ENCODE measurements around the gene GSG1L.

DNA sequence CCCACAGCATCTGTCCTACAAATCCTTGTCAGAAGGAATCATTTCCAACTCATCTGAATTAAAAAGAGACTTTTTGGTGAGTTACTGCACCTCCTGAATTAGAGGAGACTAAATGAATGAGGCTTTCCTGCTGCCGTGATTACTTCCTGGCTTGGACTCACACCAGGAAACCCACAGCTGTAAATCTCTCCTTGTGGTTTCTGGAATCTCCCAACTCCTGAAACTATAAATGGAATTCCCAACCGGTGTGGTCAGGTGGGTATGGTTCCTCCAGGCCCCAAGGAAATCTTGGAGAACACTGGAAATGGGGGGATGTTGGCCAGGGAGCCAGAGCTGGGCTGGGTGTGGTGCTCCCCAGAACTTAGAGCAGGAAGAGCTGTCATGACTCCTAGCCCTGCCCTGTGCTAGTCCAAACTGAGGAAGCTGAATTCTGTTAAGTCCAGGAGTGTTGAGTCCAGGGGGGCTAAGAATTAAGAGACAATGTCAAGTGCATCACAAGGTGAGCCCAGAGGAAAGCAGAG is 216.4 kb downstream of the GSG1L start:
- no peak for TF ChIP-seq MYC (IDR thresholded peaks at IDR 0.05; ENCODE audit: low read depth, low read length)
- TF ChIP-seq POLR2A (IDR thresholded peaks at IDR 0.05; ENCODE audit: extremely low read depth, insufficient read length) = no peak
- TF ChIP-seq, protein P1, sequence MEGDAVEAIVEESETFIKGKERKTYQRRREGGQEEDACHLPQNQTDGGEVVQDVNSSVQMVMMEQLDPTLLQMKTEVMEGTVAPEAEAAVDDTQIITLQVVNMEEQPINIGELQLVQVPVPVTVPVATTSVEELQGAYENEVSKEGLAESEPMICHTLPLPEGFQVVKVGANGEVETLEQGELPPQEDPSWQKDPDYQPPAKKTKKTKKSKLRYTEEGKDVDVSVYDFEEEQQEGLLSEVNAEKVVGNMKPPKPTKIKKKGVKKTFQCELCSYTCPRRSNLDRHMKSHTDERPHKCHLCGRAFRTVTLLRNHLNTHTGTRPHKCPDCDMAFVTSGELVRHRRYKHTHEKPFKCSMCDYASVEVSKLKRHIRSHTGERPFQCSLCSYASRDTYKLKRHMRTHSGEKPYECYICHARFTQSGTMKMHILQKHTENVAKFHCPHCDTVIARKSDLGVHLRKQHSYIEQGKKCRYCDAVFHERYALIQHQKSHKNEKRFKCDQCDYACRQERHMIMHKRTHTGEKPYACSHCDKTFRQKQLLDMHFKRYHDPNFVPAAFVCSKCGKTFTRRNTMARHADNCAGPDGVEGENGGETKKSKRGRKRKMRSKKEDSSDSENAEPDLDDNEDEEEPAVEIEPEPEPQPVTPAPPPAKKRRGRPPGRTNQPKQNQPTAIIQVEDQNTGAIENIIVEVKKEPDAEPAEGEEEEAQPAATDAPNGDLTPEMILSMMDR (IDR thresholded peaks at IDR 0.05; ENCODE audit: low read depth, low read length) = no peak
- TF ChIP-seq, protein P2, sequence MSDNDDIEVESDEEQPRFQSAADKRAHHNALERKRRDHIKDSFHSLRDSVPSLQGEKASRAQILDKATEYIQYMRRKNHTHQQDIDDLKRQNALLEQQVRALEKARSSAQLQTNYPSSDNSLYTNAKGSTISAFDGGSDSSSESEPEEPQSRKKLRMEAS (IDR thresholded peaks at IDR 0.05; ENCODE audit: low read depth, low read length) = no peak

Data from NB4 (cell line).